Left renal cortex interstitium (tissue), 4 donors: ENCODE results near the gene TMEM131. TPM values are rescaled to one million over a fixed set of nuclear protein-coding genes. Genes with fewer than 3 reads are reported as not detected.
"Not testable (repeated sequence)": the region's sequence is repeated elsewhere in the genome, so short reads cannot be mapped to it uniquely, and the experiment has no call there.

Source experiments
- DNase-seq, 4 donors: peaks; one replicate each; pipeline ENCODE4 v3.0.0-alpha.2; 2013; ENCODE audit warnings: low read depth in 4 of 4, low spot score in 2 of 4, missing footprints in 1 of 4
- polyA plus RNA-seq, 4 donors: library from polyadenylated mRNA; unstranded; fragments of 120-200 nt; gene quantifications; one replicate each; pipeline ENCODE4 v1.2.1, GENCODE V29; 2013; ENCODE audit not compliant: insufficient read length in 4 of 4

Gene TMEM131, protein sequence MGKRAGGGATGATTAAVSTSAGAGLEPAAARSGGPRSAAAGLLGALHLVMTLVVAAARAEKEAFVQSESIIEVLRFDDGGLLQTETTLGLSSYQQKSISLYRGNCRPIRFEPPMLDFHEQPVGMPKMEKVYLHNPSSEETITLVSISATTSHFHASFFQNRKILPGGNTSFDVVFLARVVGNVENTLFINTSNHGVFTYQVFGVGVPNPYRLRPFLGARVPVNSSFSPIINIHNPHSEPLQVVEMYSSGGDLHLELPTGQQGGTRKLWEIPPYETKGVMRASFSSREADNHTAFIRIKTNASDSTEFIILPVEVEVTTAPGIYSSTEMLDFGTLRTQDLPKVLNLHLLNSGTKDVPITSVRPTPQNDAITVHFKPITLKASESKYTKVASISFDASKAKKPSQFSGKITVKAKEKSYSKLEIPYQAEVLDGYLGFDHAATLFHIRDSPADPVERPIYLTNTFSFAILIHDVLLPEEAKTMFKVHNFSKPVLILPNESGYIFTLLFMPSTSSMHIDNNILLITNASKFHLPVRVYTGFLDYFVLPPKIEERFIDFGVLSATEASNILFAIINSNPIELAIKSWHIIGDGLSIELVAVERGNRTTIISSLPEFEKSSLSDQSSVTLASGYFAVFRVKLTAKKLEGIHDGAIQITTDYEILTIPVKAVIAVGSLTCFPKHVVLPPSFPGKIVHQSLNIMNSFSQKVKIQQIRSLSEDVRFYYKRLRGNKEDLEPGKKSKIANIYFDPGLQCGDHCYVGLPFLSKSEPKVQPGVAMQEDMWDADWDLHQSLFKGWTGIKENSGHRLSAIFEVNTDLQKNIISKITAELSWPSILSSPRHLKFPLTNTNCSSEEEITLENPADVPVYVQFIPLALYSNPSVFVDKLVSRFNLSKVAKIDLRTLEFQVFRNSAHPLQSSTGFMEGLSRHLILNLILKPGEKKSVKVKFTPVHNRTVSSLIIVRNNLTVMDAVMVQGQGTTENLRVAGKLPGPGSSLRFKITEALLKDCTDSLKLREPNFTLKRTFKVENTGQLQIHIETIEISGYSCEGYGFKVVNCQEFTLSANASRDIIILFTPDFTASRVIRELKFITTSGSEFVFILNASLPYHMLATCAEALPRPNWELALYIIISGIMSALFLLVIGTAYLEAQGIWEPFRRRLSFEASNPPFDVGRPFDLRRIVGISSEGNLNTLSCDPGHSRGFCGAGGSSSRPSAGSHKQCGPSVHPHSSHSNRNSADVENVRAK (N-terminal part only)
- 10 to 100 TPM; 39.2 to 49.8 (median 45.4) TPM for polyA plus RNA-seq

GRCh38 chr2:97995734-97996624, at the start of gene TMEM131:
Gene TMEM131 (minus strand): TSS chr2:97995948. CDS start chr2:97995662, 286 bp downstream.
- DNase-seq = peak; percentile 86 to 93 (median 90)

DNA sequence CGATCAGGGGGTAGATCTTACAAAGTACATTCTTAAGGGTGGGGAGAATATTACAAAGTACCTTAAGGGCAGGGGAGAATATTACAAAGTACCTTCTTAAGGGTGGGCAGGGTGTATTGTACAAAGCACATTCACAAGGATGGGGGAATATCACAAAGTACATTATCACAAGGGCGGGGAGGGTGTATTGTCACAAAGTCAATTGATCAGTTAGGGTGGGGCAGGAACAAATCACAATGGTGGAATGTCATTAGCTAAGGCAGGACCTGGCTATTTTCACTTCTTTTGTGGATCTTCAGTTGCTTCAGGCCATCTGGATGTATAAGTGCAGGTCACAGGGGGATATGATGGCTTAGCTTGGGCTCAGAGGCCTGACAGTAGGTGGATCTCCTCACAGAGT, 49.0 kb upstream of the TMEM131 start:
- not testable (repeated sequence) for DNase-seq

GRCh38 chr2:98043101-98043500, 47.4 kb upstream of the TMEM131 start:
- DNase-seq = no peak

- DNase-seq = no peak
Measured at GRCh38 chr2:98040331-98040939, 44.7 kb upstream of the TMEM131 start.

- no peak for DNase-seq
Measured at GRCh38 chr2:98039085-98039756, 43.5 kb upstream of the TMEM131 start.

DNA sequence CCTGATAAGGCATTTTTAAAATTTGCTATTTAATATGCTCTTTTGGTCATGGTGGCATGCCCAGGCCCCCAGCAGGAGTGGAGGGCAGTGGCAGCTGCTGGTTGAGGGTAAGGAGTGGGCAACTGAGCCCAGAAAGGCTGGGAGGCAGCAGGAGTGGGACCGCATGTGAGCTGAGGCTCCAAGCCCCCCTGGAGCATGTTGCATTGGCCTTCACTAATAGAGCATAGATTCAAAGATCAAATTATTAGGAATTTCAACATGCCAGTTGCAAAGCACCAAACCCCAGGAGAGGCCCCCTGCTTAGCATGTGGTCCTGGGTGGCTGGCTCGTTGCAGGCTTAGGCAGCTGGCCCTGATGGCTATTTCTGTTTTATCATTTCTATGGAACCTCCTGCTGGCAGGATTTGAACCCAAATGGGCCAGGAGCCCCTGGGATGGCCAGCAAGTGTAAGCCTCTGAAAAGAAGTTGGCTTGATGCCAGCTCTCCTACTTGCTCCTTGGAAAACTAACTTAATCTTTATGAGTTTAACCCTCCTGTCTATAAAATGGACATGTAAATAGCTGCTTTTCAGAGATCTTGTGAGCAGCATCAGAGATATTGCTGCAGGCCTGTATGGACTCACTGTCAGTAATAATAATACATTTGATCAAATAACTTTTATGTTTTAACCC, 42.1 kb upstream of the TMEM131 start:
- DNase-seq = no peak

- no peak for DNase-seq
Measured at GRCh38 chr2:98037206-98037605, 41.5 kb upstream of the TMEM131 start.

DNA sequence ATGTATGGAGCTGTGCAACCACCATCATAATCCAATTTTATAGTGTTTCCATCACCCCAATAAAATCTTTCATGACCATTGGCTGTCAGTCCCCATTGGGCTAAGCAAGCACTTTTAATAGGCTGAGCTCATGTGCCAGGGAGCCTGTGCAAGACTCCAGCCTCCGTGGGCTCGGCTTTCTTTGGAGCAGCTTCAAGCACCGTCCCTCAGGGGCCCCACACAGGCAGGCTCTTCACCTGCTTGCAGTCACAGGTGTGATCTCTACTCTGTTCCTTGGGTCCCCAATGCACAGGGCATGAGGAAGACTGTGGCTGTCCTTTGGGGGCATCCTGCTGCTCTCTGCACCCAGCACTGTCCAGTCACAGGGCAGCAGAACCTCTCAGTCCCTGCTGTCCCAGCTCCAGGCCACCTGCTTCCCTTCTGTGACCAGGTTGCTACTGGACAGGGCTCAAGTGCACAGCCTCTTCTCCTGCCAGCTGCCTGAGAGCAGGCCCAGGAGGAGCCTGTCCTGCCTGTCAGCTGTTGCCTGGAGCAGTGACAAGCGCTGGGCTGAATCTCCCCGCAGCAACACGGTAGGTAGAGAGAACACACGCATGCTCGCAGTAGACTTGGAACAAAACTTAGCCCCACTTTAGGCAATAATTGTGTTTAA, 40.7 kb upstream of the TMEM131 start:
- DNase-seq = no peak

DNA sequence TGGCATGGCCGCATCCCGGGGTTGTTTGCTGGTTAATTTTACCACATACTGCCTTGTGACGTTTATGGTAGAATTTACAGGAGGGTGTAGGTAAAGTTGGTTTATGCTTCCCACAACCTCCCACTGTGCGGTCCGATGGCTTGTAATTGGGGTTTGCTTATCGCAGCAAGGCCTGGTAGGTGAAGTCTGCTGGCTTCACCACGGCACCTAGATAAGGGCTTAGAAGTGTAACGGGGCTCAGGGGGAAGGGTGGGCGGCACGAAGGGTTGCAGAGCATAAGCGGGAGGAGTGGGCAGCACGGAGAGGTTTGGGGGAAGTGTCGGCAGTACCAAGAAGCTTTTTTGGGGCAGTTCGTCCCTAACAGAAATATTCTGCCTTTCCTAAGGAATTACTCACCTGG, 39.0 kb upstream of the TMEM131 start:
- DNase-seq = no peak

- DNase-seq = no peak
Measured at GRCh38 chr2:98032086-98032485, 36.3 kb upstream of the TMEM131 start.

GRCh38 chr2:98029718-98030222, 34.0 kb upstream of the TMEM131 start:
- DNase-seq = no peak

- no peak for DNase-seq
Measured at GRCh38 chr2:98028931-98029717, 33.4 kb upstream of the TMEM131 start.

DNA sequence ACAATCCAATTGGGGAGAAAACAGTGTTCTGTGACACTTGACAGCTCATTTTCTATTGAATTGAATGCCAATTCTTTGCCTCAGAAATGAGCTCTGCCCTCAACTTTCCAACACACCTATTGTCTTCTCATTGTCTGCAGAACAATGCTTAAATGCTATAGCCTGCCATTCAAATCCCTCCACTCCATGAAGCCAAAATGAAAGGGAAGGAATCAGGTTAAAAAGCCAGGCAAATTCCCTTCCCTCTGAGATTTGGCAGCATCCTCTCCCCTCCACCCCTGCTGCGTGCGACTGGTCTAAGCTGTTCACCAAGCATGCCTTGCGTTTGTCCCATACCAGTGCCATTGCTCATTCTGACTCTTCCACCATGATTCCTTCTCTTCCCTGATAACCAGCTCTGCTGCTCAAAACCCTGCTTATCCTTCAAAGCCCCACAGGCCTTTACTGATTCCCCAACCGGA, 32.4 kb upstream of the TMEM131 start:
- DNase-seq = no peak

GRCh38 chr2:98027538-98027937, 31.8 kb upstream of the TMEM131 start:
- no peak for DNase-seq

- no peak for DNase-seq
Measured at GRCh38 chr2:98026927-98027522, 31.3 kb upstream of the TMEM131 start.

- DNase-seq = no peak
Measured at GRCh38 chr2:98026292-98026691, 30.5 kb upstream of the TMEM131 start.
